SH-SY5Y (cell line): ENCODE measurements around the gene NOTUM.

Source experiments
- GATA2 ChIP-seq: IDR thresholded peaks from 2 replicates; pipeline ENCODE4 v1.6.1; 2011; ENCODE audit warnings: mild to moderate bottlenecking, low read depth, low read length
- GATA3 ChIP-seq: IDR thresholded peaks from 2 replicates; pipeline ENCODE4 v1.6.1; 2011; ENCODE audit warnings: low read depth, mild to moderate bottlenecking, low read length, moderate library complexity

Gene NOTUM

GRCh38 chr17:81991684-81992305 lies 30.8 kb upstream of the NOTUM start:
- TF ChIP-seq GATA3 = no peak
- TF ChIP-seq GATA2 = no peak

GRCh38 chr17:81990836-81991683 lies 30.1 kb upstream of the NOTUM start:
- TF ChIP-seq GATA3 = no peak
- TF ChIP-seq GATA2 = no peak

- no peak for TF ChIP-seq GATA2
- no peak for TF ChIP-seq GATA3
Observed at GRCh38 chr17:81987161-81987770, 26.3 kb upstream of the NOTUM start.

- TF ChIP-seq GATA2 (no peak), GATA3 (no peak)
Observed at GRCh38 chr17:81986606-81987005, 25.6 kb upstream of the NOTUM start.

GRCh38 chr17:81984773-81985410 lies 23.9 kb upstream of the NOTUM start:
- TF ChIP-seq GATA3 (no peak), GATA2 (no peak)

- TF ChIP-seq GATA3 = no peak
- TF ChIP-seq GATA2 = no peak
Observed at GRCh38 chr17:81983639-81984373, 22.8 kb upstream of the NOTUM start.

- TF ChIP-seq GATA3 = no peak
Observed at GRCh38 chr17:81983011-81983638, 22.1 kb upstream of the NOTUM start.

- no peak for TF ChIP-seq GATA3
- TF ChIP-seq GATA2 = no peak
Observed at GRCh38 chr17:81980707-81981343, 19.8 kb upstream of the NOTUM start.

- no peak for TF ChIP-seq GATA3
- TF ChIP-seq GATA2 = no peak
Observed at GRCh38 chr17:81980122-81980521, 19.1 kb upstream of the NOTUM start.

GRCh38 chr17:81978524-81979298 lies 17.7 kb upstream of the NOTUM start:
- TF ChIP-seq GATA2 (no peak), GATA3 (no peak)

GRCh38 chr17:81977211-81977808 lies 16.3 kb upstream of the NOTUM start, which contains the start of gene ASPSCR1:
Gene ASPSCR1, plus strand, starts transcription at chr17:81977629. Its CDS starts 18 bp downstream, at chr17:81977647.
- TF ChIP-seq GATA2 (peak; percentile 32; the same call in 1 of the 2 replicates), GATA3 (no peak)

- no peak for TF ChIP-seq GATA2
- TF ChIP-seq GATA3 = no peak
Observed at GRCh38 chr17:81976332-81977210, 15.6 kb upstream of the NOTUM start.

GRCh38 chr17:81973432-81973831 lies 12.4 kb upstream of the NOTUM start:
- TF ChIP-seq GATA2 (no peak), GATA3 (no peak)
